Esophagus muscularis mucosa (tissue), 3 donors: ENCODE results near the gene CBLL1.

Source experiments
- POLR2A ChIP-seq: fragments of 450-650 bp; IDR thresholded peaks from one replicate; pipeline ENCODE4 v1.6.1; 2017; ENCODE audit warnings: antibody characterized with exemption, moderate library complexity, mild to moderate bottlenecking, low read depth
- POLR2AphosphoS5 ChIP-seq, 2 donors: sonication (generic); formaldehyde crosslinking; IDR thresholded peaks; one replicate each; pipeline ENCODE4 v1.6.1; 2017; ENCODE audit warnings: antibody characterized with exemption in 2 of 2
- TF ChIP-seq, protein P1 (sequence below), 3 experiments: fragments of 200-600 bp in 2 of 3; fragments of 450-650 bp in 1 of 3; sonication (generic) in 2 of 3; IDR thresholded peaks; one replicate each; pipeline ENCODE4 v1.5.1; 2017 to 2019; ENCODE audit warnings: antibody characterized with exemption in 3 of 3, mild to moderate bottlenecking in 2 of 3, moderate library complexity in 1 of 3

DNA sequence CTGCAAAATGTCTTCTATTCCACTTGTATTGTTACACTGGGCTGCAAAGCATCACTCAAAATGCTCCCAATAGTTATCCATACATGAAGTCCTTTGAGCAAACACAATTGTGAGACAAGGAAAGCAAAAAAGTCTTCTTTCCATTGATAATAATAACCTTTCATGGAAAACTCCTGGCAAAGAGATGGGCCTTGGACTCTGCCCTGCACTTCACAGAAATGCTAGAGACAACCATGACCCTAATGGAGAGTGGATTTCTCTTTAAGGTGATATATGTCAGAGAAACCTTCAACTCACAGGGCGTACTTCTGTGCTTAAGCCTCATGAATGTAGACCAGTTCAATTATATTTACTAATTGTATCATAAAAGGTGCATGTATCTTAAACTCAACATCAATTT is 39.7 kb downstream of the CBLL1 start:
- TF ChIP-seq POLR2AphosphoS5 (IDR thresholded peaks at IDR 0.05) (no peak), POLR2A (no peak)
- TF ChIP-seq, protein P1, sequence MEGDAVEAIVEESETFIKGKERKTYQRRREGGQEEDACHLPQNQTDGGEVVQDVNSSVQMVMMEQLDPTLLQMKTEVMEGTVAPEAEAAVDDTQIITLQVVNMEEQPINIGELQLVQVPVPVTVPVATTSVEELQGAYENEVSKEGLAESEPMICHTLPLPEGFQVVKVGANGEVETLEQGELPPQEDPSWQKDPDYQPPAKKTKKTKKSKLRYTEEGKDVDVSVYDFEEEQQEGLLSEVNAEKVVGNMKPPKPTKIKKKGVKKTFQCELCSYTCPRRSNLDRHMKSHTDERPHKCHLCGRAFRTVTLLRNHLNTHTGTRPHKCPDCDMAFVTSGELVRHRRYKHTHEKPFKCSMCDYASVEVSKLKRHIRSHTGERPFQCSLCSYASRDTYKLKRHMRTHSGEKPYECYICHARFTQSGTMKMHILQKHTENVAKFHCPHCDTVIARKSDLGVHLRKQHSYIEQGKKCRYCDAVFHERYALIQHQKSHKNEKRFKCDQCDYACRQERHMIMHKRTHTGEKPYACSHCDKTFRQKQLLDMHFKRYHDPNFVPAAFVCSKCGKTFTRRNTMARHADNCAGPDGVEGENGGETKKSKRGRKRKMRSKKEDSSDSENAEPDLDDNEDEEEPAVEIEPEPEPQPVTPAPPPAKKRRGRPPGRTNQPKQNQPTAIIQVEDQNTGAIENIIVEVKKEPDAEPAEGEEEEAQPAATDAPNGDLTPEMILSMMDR (IDR thresholded peaks at IDR 0.05), result no peak
